T-helper 1 cell treated with Interleukin-12 subunit alpha and Interleukin-12 subunit beta and Interleukin-4 antibody, amounts not matched to agents 30 μg/mL and 1 μg/mL, for 36 hours (primary cell): Measurements from ENCODE around the gene ERFE.

ENCODE experiments used
- H3K27ac Mint-ChIP-seq: one replicate; pipeline ENCODE4 v1.8.0; 2021; ENCODE audit warnings: mild to moderate bottlenecking, mixed read lengths
- H3K27me3 Mint-ChIP-seq: one replicate; pipeline ENCODE4 v1.8.0; 2021; ENCODE audit warnings: low read depth, mixed read lengths
- H3K36me3 Mint-ChIP-seq: one replicate; pipeline ENCODE4 v1.8.0; 2021; ENCODE audit warnings: low read depth, mixed read lengths
- H3K4me1 Mint-ChIP-seq: one replicate; pipeline ENCODE4 v1.8.0; 2021; ENCODE audit warnings: low read depth, mixed read lengths
- H3K4me3 Mint-ChIP-seq: one replicate; pipeline ENCODE4 v1.8.0; 2021; ENCODE audit warnings: mild to moderate bottlenecking, moderate library complexity, mixed read lengths
- H3K9me3 Mint-ChIP-seq: one replicate; pipeline ENCODE4 v1.8.0; 2021; ENCODE audit warnings: mixed read lengths

The ERFE gene

DNA sequence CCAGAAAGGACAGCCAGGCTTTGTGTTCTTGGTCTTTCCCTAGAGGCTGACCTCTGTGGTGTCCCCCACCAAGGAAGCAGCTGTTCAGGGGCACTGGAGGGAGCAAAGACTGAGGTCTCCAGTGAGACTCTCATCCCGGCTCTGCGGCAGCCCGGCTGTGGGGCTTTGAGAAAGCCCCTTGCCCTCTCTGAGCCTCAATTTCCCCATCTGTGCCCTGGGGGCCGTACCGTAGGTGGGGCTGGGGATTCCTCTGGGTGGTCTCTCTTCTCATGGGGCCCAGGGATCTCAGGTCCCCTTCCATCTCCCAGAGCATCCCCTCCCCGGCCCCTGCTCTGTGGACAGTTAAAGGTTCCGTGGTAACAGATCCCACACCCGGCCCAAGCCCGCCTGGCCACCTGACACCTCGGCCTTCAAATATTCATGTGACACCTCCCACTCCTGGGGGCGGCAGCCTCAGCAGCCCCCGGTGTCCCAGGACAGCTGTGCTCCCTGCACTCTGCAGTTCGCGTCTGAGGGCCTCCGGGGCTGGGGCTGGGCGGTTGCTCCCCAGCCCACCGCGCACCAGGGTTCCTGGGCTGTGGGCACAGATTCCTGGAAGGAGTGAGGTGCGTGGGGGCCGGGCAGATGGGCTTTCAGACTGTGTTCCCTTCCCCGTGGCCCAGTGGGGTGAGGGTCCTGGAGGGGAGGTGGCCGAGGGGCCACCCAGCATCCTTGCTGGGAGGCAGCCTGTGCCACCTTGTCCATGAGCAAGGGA, 35.4 kb upstream of the ERFE start:
- H3K27me3 Mint-ChIP-seq: no peaks in the 10 kb centered on the region
- no peaks in the 10 kb centered on the region for H3K4me1 Mint-ChIP-seq
- no peaks in the 10 kb centered on the region for H3K9me3 Mint-ChIP-seq
- H3K36me3 Mint-ChIP-seq: no peaks in the 10 kb centered on the region
- no peak overlapping the region for H3K27ac Mint-ChIP-seq
- no peak overlapping the region for H3K4me3 Mint-ChIP-seq

DNA sequence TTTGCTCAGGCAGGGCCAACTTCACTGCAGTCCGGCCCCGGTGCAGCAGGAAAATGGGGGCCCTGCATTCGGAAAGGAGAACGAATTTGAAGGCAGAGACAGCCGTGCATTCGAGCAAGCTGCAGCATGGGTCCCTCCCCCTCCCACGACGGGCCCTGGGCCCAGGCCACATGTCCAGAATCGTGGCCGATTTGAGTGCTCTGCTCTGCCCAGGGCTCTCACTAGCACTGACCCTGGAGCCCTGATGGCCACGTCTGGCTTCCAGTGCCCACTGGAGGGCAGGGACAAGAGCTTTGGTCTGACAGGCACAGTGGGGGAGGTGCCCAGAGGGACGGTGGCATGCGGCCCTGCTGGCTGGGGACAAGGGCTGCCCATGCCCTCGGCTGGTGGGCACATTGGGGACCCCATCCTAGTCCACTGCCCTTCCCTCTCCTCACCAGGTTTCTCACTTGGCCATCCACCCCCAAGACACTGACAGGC, 34.7 kb upstream of the ERFE start:
- Mint-ChIP-seq H3K27me3 (no peaks in the 10 kb centered on the region), H3K4me1 (no peaks in the 10 kb centered on the region), H3K27ac (no peak overlapping the region), H3K36me3 (no peaks in the 10 kb centered on the region), H3K9me3 (no peaks in the 10 kb centered on the region), H3K4me3 (no peak overlapping the region)

DNA sequence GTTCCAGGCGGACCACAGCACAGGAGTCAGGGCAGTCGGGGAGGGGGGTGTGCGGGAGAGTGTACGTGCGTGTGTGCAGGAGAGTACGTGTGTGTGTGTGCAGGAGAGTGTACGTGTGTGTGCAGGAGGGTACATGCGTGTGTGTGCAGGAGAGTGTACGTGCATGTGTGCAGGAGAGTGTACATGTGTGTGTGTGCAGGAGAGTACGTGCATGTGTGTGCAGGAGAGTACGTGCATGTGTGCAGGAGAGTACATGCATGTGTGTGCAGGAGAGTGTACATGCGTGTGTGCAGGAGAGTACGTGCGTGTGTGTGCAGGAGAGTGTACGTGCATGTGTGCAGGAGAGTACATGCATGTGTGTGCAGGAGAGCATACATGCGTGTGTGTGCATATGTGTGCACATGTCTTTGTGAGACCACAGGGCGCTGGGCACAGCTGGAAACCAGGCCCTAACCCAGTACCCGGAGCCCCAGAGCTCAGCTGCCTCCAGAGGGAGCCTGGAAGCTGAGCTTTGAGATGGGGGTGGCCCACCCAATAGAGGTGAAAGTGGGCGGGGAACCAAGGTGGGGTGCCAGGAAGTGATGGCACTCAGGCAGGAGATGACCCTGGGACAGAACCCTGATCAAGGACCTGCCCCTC, 34.2 kb upstream of the ERFE start:
- Mint-ChIP-seq H3K27me3 (no peaks in the 10 kb centered on the region), H3K27ac (no peak overlapping the region)

GRCh38 chr2:238125127-238125885, 33.5 kb upstream of the ERFE start:
- Mint-ChIP-seq H3K36me3 (no peaks in the 10 kb centered on the region), H3K27me3 (no peaks in the 10 kb centered on the region), H3K4me1 (no peaks in the 10 kb centered on the region), H3K9me3 (no peaks in the 10 kb centered on the region), H3K27ac (no peak overlapping the region), H3K4me3 (no peak overlapping the region)

More for the DNA sequence above, 34.2 kb upstream of the ERFE start:
- H3K36me3 Mint-ChIP-seq: no peaks in the 10 kb centered on the region
- no peak overlapping the region for H3K4me3 Mint-ChIP-seq
- H3K4me1 Mint-ChIP-seq: no peaks in the 10 kb centered on the region
- no peaks in the 10 kb centered on the region for H3K9me3 Mint-ChIP-seq

- no peaks in the 10 kb centered on the region for H3K4me1 Mint-ChIP-seq
- no peaks in the 10 kb centered on the region for H3K27me3 Mint-ChIP-seq
- H3K36me3 Mint-ChIP-seq: no peaks in the 10 kb centered on the region
- no peak overlapping the region for H3K27ac Mint-ChIP-seq
- no peaks in the 10 kb centered on the region for H3K9me3 Mint-ChIP-seq
- H3K4me3 Mint-ChIP-seq: no peak overlapping the region
Observed at GRCh38 chr2:238126338-238126737, 32.4 kb upstream of the ERFE start.

DNA sequence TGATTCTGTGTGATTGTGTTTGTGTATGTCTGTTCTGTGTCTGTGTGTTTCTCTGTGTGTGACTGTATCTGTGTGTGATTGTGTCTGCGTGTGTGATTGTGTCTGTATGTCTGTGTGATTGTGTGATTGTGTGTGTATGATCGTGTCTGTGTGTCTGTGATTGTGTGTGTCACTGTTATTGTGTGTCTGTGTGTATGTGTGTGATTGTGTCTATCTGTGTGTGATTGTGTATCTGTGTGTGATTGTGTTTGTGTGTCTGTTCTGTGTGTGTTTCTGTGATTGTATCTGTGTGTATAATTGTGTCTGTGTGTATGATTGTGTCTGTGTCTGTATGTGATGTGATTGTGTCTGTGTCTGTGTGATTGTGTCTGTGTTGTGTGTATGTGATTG, 32.0 kb upstream of the ERFE start:
- Mint-ChIP-seq H3K4me3 (no peak overlapping the region), H3K4me1 (no peaks in the 10 kb centered on the region), H3K36me3 (no peaks in the 10 kb centered on the region), H3K27me3 (no peaks in the 10 kb centered on the region), H3K27ac (no peak overlapping the region), H3K9me3 (no peaks in the 10 kb centered on the region)

DNA sequence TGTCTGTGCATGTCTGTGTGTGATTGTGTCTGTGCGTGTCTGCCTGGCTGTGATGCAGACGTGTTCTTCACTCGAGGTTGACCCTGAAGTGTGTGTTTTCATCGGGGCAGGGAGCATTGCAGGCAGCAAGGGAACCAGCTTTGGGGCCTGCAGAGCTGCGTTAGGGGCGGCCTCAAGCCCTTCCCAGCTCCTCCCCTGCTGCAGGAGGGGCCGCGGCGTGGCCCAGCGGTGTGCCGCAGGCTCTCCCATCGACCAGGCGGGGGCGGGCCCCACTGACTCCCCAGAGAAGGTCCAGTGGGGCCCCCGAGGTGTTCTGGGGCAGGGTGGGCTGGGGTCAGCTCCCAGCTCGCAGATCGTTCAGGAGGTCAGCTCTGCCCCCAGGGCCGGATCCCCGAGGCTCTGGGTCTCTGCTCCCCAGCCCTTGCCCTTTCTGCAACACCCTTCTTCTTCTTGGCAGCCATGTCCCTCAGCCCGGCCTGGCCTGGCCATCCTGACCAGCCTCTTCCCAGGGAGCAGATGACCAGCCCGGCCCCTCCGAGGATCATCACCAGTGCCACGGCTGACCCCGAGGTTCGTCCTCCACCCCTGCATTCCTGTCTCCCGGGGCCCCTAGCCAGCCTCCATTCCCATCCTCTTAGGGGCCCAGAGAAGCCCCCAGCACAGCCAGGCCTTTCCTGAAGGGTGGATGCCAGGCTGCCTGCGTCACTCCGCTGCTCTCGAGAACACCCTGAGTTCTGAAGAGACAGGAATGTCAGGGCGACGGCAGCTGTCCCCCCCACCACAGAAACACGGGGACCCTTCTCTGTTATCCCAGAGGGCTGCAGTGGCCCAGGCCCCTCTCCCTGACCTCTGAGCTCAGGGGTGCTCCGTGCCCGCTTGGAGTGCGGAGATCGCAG, 31.4 kb upstream of the ERFE start:
- no peaks in the 10 kb centered on the region for H3K27me3 Mint-ChIP-seq
- H3K27ac Mint-ChIP-seq: no peak overlapping the region
- H3K4me3 Mint-ChIP-seq: no peak overlapping the region
- H3K4me1 Mint-ChIP-seq: no peaks in the 10 kb centered on the region
- no peaks in the 10 kb centered on the region for H3K9me3 Mint-ChIP-seq
- no peaks in the 10 kb centered on the region for H3K36me3 Mint-ChIP-seq

GRCh38 chr2:238128061-238128440, 30.7 kb upstream of the ERFE start:
- Mint-ChIP-seq H3K27ac (no peak overlapping the region), H3K27me3 (no peaks in the 10 kb centered on the region), H3K36me3 (no peaks in the 10 kb centered on the region), H3K4me1 (no peaks in the 10 kb centered on the region), H3K4me3 (no peak overlapping the region), H3K9me3 (no peaks in the 10 kb centered on the region)

DNA sequence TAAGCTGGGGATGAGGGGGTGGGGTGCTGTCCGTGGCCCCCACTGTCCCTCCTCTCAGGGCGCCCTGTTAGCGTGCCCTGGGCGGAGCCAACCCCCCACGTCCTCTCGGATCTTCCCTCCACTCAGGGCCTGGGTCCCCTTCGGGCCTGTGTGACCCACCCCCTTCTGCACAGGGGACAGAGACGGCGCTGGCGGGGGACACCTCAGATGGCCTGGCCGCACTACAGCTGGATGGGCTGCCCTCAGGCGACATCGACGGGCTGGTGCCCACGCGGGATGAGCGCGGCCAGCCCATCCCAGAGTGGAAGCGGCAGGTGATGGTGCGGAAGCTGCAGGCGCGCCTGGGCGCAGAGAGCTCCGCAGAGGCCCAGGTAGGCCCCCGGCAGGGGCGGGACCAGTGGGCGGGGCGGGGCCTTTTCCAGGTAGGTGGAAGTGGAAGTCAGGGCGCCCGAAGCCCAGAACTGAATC, 30.2 kb upstream of the ERFE start:
- Mint-ChIP-seq H3K36me3 (no peaks in the 10 kb centered on the region), H3K4me3 (no peak overlapping the region), H3K27me3 (no peaks in the 10 kb centered on the region), H3K27ac (no peak overlapping the region), H3K4me1 (no peaks in the 10 kb centered on the region), H3K9me3 (no peaks in the 10 kb centered on the region)

DNA sequence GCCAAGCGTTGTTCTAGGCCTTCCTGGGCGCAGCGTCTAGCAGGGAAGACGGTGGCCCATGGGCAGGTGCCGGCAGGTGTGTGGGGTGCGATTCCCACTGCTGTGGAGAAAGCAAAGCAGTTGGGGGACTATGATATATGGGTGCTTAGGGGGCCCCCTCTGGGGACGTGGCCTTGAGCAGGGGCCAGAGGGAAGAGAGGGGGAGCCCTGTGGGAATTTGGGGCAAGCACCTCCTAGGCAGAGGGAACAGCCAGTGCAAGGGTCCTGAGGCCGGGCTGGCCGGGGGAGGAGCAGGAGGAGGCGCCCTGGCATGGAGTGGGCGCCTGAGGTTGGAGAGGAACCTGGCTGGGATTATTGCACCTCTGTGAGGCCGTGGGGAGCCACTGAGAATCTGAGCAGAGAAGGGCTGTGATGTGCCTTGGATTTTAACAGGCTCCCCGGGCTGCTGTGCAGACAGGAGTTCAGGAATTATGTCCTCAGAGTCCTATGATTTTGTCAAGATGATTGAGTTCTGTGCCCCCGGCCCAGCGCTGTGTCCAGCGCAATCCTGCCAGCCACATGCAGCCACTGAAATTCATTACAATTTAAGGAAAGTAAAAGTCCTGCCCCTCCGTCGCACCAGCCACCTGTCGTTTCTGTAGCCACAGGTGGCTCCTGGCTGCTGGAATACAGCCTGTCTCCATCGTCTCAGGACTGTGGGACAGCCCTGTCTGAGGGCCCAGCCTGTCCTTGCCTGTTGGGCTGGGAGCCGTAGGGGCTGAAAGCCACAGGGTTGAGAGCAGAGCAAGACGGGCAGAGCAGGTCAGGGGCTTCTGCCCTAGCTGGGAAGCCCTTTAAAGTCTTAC, 29.4 kb upstream of the ERFE start:
- Mint-ChIP-seq H3K27ac (no peak overlapping the region), H3K36me3 (no peaks in the 10 kb centered on the region), H3K4me1 (no peaks in the 10 kb centered on the region)

GRCh38 chr2:238130111-238130695, 28.6 kb upstream of the ERFE start:
- Mint-ChIP-seq H3K36me3 (no peaks in the 10 kb centered on the region), H3K4me3 (no peak overlapping the region), H3K27ac (no peak overlapping the region), H3K27me3 (no peaks in the 10 kb centered on the region), H3K4me1 (no peaks in the 10 kb centered on the region), H3K9me3 (no peaks in the 10 kb centered on the region)

More for the DNA sequence above, 29.4 kb upstream of the ERFE start:
- no peaks in the 10 kb centered on the region for H3K9me3 Mint-ChIP-seq
- no peaks in the 10 kb centered on the region for H3K27me3 Mint-ChIP-seq
- H3K4me3 Mint-ChIP-seq: no peak overlapping the region

GRCh38 chr2:238130696-238131628, 27.8 kb upstream of the ERFE start:
- H3K36me3 Mint-ChIP-seq: no peaks in the 10 kb centered on the region
- H3K4me1 Mint-ChIP-seq: no peaks in the 10 kb centered on the region
- H3K4me3 Mint-ChIP-seq: no peak overlapping the region
- H3K9me3 Mint-ChIP-seq: no peaks in the 10 kb centered on the region
- H3K27me3 Mint-ChIP-seq: no peaks in the 10 kb centered on the region
- H3K27ac Mint-ChIP-seq: no peak overlapping the region
